GM23248 (cell line): ENCODE results near the gene COQ4.

Source experiments
- EZH2 ChIP-seq: fragments of 200-600 bp; sonication (generic); IDR thresholded peaks from 2 replicates; pipeline ENCODE4 v1.6.1; 2018; ENCODE audit warnings: antibody characterized with exemption, mild to moderate bottlenecking; ENCODE audit not compliant: insufficient read depth, poor library complexity, severe bottlenecking
- EZH2phosphoT487 ChIP-seq: fragments of 200-600 bp; sonication (generic); IDR thresholded peaks from 2 replicates; pipeline ENCODE4 v1.6.1; 2018; ENCODE audit warnings: antibody characterized with exemption, moderate library complexity, mild to moderate bottlenecking, low read depth; ENCODE audit not compliant: insufficient read depth

- no peak for TF ChIP-seq EZH2phosphoT487
- TF ChIP-seq EZH2 = no peak
These were observed 40.1 kb downstream of the COQ4 start for GRCh38 chr9:128362774-128363173.
